GM19395 (cell line): Measurements from ENCODE around the gene PIP5KL1.
A peak's percentile ranks its signal among the peaks of the same experiment; 100 is the strongest.

ENCODE experiments used
- ATAC-seq: cut with Tn5 transposase; IDR thresholded peaks from one replicate; pipeline ENCODE4 v1.9.1; 2021; ENCODE audit warnings: mild to moderate bottlenecking, moderate library complexity; ENCODE audit not compliant: unreplicated experiment

The PIP5KL1 gene

DNA sequence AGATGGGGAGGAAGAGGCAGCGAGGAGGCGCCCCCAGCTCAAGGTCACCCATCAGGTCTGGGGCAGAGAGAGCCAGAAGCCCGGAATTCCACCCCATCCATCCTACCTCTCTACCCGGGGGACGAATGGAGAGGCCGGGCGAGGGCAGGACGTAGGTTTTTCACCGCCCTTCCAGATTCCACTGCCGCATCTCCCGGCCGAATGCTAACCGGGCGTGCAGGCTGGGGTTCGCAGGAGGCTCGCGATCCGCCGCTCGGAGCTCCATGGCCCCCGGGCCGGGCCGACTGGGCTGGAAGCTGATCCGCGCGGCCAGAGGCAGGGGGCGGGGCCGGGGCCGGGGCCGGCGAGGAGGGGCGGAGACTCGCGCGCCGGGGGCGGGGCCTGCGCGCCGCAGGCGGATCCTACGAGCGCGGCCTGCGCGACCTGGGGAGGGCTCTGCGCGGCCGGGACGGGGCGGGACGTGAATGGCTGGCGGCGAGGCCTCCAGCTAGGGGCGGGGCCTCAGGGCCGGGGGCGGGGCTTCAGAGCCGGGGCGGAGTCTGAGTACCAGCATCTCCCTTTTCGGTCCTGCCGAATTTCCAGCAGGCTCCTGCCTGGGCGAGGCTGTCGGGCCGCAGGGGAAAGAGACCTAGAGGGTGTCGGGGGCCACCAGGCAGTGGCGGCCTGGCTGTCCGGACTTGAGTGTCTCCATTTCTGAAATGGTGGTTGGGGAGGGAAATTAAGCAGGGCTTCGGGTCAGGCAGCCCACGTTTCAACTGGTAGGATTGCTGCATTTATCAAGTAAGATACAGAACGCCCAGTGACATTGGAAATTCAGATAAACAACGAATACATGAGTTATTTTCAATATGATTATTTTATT lies 13.6 kb downstream of the PIP5KL1 start, which contains the start of gene ST6GALNAC4:
ST6GALNAC4 (minus strand) TSS at position 322 of the 862 bp plus-strand sequence. CDS start 622 bp downstream, outside the sequence.
- peak; percentile 50 for ATAC-seq

DNA sequence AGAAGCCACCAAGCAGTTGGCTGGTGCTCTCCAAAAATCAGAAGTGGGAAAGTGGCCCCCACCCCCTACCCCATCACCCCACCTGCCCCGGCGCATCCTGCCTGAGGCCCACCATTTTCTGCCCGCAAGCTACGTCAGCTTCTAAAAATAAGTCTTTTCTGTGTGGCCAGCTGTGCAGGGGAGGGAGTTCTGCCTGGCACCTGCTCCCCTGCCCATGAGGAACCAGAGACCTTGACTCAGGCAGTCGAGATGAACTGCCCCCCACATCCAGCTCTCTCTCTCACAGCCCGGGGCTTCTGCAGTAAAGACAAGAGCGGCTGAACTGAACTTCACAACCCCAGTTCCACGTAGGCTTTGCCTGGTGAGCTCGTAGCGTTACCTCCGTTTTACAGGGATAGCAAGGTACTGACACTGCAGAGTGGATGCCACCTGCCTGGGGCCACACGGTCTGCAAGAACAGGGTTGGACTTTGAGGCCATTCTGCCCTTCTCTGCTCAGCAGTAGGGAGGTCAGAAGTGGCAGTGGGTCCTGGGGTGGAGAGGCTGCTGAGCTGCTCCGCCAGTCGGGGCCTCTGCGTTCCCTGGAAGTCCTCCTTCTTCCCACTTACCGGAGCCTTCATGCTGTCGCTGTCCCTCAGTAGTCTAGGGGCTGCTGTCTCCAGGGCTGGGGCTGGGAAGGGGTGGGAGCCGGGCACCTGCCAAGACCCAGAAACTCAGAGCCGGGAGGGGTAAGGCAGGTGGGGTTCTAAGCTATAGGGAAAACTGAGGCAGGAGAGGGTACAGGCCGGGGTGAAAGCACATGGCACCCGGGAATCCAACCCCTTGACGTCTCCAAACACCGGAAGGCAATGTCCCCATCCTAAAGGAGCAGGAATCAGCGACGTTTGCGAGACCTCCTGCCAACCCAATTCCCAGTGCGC lies 14.5 kb downstream of the PIP5KL1 start:
- ATAC-seq = peak; percentile 38

DNA sequence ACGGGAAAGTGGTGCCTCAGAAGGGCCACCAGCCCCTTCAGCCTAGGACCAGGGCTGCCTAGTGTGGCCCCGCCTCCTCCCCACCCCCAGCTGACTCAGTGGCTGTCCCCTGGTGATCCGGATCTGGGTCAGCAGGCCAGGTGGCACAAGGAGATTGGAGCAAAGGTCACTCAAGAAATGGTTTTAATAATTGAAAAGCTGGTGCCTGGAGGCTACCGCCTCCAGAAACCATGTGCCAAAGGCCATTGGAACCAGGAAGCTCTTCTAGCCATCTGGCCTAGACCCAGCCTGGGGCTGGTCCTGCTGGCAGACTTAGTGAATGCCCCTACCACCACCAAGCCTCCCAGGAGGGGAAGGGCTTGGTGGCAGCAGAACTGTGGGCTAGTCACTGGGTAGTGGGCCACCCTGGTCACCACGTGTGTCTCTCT lies 15.2 kb downstream of the PIP5KL1 start:
- ATAC-seq = no peak

DNA sequence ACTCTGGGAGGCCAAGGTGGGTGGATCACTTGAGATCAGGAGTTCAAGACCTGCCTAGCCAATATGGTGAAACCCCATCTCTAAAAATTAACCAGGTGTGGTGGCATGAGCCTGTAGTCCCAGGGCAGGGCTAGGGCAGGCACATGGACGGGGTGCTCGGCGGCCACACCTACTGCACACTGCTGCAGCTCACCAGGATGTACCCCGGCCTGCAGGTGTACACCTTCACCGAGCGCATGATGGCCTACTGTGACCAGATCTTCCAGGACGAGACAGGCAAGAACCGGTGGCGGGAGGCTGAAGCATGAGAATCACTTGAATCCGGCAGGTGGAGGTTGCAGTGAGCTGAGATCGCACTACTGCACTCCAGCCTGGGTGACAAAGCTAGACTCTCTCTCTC lies 16.9 kb downstream of the PIP5KL1 start:
- no peak for ATAC-seq

DNA sequence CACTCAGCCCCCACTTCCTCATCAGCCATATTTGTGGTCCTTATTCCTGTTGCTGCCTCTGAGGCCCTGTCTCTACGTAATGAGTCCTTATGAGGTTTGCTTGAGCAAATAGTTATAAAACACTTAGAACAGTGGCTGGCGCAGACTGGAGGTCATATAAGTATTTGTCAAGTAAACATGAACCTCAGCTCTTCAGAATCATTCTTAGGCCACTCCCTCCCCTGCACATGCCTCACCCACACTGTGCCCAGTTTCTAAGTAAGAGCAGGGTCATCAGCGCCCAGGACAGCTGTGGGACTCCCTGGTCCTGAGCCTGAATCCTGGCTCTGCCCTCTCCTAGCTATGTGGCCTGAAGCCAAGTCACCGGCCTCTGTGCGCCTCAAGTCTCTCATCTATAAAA lies 17.7 kb downstream of the PIP5KL1 start:
- ATAC-seq = no peak

DNA sequence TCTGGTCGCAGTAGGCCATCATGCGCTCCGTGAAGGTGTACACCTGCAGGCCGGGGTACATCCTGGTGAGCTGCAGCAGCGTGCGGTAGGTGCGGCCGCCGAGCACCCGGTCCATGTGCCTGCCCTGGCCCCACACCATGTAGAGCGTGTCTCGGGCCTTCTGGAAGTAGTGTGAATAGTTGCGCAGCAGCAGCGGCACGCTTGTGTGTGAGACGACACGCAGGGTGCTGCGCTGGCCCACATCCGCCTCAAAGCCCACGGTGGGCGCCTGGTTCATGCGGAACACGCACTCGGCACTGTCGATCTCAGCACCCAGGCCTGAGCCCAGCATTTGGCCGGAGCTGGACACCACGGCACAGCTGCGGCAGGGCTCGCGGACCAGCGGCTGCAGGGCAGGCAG lies 18.3 kb downstream of the PIP5KL1 start:
- ATAC-seq = no peak

DNA sequence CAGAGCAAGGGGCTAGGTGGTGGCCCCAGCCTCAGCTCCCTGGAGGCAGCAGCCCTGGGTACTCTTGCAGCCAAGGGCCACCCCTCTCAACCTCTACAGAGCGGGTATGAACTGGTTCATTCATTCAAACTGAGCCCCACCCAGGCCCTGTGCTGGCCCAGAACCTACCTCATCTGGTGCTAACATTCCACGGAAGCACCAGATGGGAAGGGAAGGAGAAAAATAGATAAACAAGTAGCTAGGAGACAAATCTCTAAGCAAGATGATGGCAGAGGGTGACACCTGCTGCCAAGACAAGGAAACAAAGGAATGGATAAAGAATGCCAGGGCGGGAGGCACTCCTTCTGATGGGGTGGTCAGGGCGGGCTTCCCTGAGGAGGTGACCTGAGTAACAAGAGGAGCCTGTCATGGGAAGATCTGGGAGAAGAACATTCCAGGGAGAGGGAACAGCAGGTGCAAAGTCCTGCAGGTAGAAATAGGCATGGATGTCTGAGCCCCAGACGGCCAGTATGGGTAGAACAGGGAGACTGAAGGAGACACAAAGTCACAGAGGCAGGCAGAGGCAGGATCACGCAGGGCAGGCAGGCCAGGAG lies 19.9 kb downstream of the PIP5KL1 start:
- ATAC-seq = no peak

DNA sequence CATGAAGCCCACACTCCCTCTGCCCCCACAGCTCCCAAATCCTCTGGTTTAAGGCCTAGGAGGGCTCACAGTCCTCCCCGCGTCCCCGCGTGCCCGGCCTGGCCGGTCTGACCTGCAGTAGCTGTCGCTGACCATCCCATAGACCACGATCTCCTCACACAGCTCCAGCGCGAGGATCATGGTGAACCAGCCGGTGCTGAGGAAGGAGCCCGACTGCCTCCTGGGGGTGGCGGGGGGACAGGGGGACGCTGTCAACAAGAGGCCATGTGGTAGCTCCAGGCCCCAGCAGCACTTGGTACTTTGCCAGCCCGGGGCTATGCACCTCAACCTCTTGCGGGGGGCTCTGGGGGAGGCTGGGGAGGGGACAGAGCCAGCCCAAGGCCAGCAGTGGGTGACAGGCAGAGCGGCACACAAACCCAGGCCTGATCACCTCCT lies 20.7 kb downstream of the PIP5KL1 start:
- no peak for ATAC-seq

DNA sequence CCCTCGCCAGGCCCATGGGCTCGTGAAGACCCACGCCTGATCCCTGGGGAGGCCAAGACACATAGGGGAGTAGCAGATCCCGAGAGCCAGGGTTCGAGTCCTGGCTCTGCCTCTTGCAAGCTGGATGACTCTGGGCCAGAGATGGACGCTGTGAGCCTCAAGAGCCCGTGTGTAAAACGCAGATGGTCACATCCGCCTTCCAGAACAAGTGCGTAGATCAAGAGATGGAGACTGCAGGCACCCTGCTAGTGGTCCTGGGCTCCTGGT lies 22.0 kb downstream of the PIP5KL1 start:
- no peak for ATAC-seq

DNA sequence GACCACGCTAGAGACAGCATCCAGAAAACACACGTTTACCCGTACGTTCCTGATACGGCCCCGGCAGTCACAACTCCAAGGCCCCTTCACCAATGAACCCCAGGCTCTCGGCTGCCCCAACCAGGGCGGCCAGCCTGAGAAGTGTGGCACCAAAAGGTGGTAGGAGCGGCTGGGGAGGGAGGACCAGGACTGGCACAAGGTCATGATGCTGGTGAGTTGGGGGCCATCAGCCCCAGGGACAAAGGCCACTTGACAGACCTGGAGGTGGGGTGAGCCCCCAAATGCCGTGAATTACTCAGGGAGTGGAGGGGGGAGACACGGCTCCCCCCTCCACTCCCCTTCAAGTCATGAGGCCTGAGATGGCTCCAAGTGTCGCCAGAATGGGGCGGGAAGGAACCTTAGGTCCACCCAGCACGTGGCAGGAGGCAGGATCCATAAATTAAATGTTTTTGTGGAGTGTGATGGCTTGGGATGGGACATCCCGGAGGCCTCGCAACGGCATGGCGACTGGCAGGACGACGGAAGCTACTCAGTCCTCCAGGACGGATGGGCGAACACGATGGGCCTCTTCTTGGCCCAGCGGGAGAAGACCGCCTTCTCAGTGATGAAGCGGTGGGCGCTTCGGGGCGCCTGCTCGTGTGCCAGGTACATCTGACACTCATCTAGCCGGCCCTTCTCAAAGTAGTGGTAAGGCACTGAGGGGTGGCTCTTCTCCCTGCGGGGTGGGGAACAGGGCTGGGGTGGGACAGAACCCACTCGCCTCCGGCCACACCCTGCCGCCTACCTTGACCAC lies 22.5 kb downstream of the PIP5KL1 start:
- no peak for ATAC-seq

DNA sequence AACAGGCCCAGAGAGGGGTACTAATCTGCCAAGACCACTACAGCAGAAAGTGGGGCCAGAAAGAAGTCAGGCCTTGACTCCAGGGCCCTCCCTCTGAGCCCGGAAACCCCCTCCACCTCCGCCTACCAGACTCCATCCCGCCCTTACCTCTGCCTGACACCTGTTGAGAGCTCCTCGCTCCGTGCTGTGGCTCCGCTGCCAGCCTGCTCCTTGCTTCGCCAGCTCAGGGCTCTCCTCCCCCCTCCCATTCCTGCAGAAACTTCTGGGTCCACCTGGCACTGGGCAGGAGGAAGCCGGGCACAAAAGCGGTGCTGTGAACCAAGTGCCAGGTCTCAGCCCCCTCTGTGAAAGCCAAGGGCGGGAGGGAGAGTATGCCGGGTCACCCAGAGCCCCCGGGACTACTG lies 24.8 kb downstream of the PIP5KL1 start:
- no peak for ATAC-seq

DNA sequence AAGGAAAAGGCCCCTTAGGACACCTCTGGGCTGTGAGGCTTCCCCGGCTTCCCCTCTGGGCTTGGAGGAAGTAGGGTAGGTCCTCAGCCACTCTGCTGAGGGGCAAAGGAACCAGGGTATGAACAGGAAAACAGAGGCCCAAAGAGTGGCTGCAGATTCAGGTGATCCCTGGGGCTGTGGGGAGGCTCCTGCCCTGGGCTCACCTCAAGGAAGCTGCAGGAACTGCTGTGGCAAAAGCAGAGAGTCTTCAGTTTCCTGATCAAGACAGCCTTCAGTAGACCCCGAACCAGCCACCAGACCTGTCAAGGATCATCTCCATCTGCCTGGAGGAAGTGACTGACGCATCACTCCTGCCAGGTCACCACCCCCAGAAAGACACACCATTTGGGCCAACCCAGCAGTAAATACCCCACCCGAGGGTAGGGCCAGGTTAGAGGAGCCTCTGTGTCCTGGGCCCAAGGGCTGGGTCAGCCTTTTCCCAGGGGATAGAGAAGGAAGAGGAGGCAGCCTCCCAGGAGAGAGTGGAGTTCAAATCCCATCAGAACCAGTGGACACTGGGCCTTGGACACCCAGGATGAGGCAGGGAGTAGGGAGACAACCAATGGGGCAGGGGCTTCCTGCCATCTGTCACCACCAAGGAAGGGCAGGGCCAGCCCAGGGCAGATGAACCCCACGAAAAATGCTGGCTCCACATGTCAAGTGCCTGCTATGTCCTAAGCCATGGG lies 25.4 kb downstream of the PIP5KL1 start:
- no peak for ATAC-seq

DNA sequence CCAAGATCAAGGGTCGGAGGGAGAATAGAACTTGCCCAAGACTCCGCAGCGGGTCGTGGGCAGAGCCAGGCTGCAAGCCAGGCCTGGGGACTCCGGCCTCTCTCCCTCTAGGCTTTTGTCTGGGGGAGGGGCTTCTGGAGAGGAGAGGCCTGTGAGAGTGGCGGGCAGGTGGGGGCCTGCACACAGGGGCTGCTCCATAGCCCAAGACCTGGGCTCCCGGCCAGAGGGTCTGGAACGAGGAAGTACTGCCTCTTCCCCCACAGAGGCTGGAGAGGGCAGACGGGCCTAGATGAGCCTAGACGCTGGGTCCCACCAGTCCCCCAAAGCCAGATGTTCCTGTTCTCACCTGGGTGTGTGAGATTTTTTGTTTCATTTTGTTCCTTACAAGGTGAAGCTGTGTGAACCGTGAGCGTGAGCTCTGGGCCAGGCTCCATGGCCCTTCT lies 26.0 kb downstream of the PIP5KL1 start:
- no peak for ATAC-seq

DNA sequence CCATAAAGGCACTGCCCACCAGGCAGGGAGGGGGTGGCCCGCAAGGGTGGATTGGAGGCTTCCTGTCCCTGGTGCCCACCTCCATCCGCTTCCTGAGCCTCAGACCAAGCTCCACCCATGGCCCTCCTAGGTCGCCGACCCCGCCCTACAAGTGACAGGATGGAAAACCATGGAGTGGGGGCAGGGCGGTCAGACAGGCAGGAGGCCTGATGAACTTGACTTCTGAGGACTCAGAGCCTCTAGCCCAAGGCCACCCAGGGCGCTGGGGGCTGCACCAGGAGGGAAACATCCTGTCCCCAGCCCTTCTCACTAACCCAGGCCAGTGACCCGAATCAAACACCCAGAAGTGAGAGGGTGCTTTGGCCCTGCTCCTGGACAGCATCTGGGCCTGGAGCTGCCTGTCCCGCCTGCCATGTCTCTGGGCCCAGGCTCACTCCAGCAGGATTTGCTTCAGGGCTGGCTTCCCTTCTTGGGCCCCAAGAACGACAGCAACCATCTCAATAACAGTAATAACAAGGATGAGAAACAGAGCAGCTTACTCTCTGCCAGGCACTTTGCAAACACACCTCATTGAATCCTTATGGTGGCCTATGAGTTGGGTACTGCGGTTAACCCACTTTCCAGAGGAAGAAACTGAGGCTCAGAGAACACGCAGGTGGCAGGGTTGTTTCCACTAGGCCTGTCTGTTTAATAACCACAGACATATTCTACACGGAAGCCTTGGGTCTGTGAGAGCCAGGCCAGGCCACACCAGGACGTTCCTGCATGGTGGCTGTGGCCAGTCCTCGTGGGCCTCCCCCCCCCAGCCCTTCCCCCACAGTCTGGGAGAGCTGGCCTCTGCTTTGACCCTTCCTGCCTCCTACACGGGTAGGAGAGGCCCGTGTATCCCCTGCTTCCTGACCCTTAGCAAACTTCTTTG lies 26.8 kb downstream of the PIP5KL1 start:
- no peak for ATAC-seq

DNA sequence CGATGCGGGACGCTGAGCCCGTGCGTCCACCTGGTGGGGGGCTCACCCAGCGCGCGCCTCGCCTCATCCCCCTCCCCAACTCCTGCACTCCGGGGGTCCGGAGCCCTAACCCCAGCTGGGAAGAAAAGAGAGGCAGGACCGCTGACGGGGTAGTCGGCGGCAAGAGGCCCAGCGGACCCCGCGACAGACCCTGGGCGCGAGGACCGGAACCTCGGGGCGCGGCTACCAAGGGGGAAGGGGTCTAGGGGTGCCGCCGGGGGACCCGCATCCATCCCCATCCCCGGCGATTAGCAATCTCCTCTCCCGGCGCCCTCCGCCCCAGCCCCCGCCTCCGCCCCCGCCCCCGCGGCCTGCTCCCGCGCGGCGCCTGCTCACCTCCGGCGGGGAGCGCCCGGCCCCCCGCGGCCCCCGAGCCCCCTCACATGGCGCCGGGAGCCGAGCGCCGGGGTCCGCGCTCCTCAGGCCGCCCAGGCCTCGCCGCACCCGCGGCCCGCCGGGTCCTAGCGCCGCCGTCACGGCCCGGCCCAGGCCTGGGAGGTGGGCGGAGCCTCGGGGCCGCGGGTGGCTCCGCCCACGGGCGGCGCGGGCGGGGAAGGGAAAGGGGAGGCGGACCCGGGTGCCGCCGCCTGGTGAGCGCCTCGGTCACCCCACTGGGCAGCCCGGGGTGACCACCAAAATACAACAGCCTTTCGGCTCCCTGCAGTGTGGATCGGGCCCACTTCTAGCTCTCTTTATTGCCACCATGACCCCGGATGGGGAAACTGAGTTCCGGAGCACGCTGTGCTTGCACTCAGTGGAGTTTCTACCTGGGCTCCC lies 31.2 kb downstream of the PIP5KL1 start, which contains the start of gene ST6GALNAC6:
ST6GALNAC6 (minus strand) TSS at position 476 of the 816 bp plus-strand sequence. CDS start 1,622 bp downstream, outside the sequence.
- ATAC-seq = no peak

DNA sequence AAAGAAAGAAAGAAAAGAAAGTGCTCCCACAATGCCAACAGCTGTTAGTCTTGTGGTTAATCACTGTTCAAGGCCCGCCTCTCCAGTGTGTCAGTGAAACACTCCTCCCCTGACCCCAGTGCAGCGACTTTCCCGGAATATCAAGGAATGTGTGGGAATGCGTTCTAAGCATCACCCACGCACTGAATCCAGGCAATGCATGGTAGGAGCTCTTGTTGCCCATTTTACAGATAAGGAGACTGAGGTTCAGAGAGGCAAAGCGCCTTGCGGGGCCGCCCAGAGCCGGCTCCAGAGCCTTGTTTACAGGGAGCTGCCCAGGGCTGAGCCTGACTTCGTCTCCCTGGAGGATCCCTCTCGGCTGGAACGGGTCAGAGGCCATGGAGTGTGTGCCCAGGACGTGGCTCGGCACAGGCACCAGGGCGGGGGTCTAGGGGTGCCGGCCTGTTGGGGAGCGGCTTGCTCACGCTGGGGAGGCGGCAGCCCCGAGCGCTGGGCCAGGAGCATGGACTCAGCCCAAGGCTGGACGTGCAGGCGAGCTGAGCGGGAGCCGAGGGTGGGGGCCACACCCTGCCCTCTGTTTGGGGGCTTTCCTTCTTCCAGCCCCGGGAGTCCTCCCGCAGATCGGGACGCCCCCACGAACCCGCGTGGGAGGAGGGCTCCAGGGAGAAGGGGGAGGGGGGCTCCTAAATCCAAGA lies 32.0 kb downstream of the PIP5KL1 start:
- no peak for ATAC-seq

DNA sequence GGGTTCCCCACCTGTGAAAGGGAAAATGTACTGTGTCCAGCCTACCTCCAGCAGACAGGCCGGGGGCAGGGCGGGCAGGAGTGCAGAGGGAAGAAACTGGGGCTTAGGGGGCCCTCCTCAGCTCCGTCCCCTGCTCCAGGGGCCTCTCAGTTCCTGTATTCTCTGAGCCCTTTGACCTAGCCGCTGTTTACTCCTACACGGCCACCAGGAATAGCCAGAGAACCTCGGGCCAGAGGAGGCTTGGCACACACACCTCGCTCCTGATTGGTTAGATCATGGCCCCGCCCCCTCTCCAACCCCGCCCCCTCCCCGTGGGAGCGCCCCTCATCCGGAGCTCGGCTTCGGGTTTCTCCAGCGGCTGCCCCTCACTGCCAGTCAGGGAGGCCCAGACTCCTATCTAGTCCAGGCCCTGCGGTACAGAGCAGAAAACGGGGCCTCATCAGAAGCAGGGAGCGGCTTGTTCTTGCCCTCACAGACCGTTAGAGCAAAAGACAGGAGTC lies 33.3 kb downstream of the PIP5KL1 start:
- ATAC-seq = no peak
